Activated B cell treated with CpG ODN at 0.5 μM for 24 hours (primary cell): ENCODE data around the gene KCNA2. TPM values are rescaled to one million over a fixed set of nuclear protein-coding genes. Genes with fewer than 3 reads are reported as not detected.
A peak's percentile ranks its signal among the peaks of the same experiment; 100 is the strongest.

Experiments
- ATAC-seq: fragments of 200-7000 bp; cut with Tn5 transposase; one replicate; pipeline ENCODE4 v1.10.0; 2021; ENCODE audit warnings: low read depth, mild to moderate bottlenecking, moderate library complexity
- CTCF ChIA-PET: fragments of 350-600 bp; sonication (Branson Sonifier 250); formaldehyde crosslinking; loops from one replicate; lab custom pipeline; 2021; ENCODE audit warnings: antibody characterized with exemption; lab: Charles Lee
- POLR2A ChIA-PET: fragments of 350-600 bp; sonication (Branson Sonifier 250); formaldehyde crosslinking; loops from one replicate; lab custom pipeline; 2021; ENCODE audit warnings: antibody characterized with exemption; lab: Charles Lee
- DNase-seq: peaks from one replicate; pipeline ENCODE4 v3.0.0; 2022
- H3K27ac Mint-ChIP-seq: one replicate; pipeline ENCODE4 v1.8.0; 2020; ENCODE audit warnings: mixed read lengths
- H3K27me3 Mint-ChIP-seq: one replicate; pipeline ENCODE4 v1.8.0; 2021; ENCODE audit warnings: mixed read lengths
- H3K36me3 Mint-ChIP-seq: one replicate; pipeline ENCODE4 v1.8.0; 2021; ENCODE audit warnings: low read depth, mixed read lengths
- H3K4me1 Mint-ChIP-seq: one replicate; pipeline ENCODE4 v1.8.0; 2021; ENCODE audit warnings: mixed read lengths
- H3K4me3 Mint-ChIP-seq: one replicate; pipeline ENCODE4 v1.8.0; 2020; ENCODE audit warnings: mild to moderate bottlenecking, mixed read lengths
- H3K9me3 Mint-ChIP-seq: one replicate; pipeline ENCODE4 v1.8.0; 2020; ENCODE audit warnings: mixed read lengths
- CTCF ChIP-seq: fragments of 200-600 bp; IDR thresholded peaks from one replicate; pipeline ENCODE4 v1.8.0; 2022; ENCODE audit warnings: antibody characterized with exemption, mild to moderate bottlenecking
- intact Hi-C: fragments of 100-400 bp; cut with micrococcal nuclease; formaldehyde crosslinking; loops from one replicate; pipeline ENCODE4 v1.15.1; 2024
- total RNA-seq: library from RNA; stranded (reverse); gene quantifications from 2 replicates; pipeline ENCODE4 v1.2.3, GENCODE V29; 2022

Gene KCNA2
- total RNA-seq, 1 donor from 2014 or later, result 0.13 TPM

- Mint-ChIP-seq H3K27ac (no peak overlapping the region), H3K4me1 (peaks cover 8% of the 10 kb centered on the region), H3K27me3 (peaks cover 26% of the 10 kb centered on the region), H3K36me3 (no peaks in the 10 kb centered on the region), H3K9me3 (no peaks in the 10 kb centered on the region), H3K4me3 (no peak overlapping the region)
- no peak for ATAC-seq
- POLR2A ChIA-PET, result interaction anchor here (0.6 kb wide), 1 partner anchor 9 kb away, joined by 3 read pairs; no protein-coding TSS in a partner anchor
- DNase-seq, result no peak
- CTCF ChIA-PET, result interaction anchor here (1.0 kb wide), 1 partner anchor 154 kb away, joined by 3 read pairs; no protein-coding TSS in a partner anchor
- intact Hi-C loops, result no loop called here
- TF ChIP-seq CTCF, result no peak
Measured at GRCh38 chr1:110612060-110612745, 6.0 kb upstream of the KCNA2 start.

- Mint-ChIP-seq H3K9me3 (no peaks in the 10 kb centered on the region), H3K36me3 (no peaks in the 10 kb centered on the region), H3K27me3 (peaks cover 35% of the 10 kb centered on the region), H3K4me1 (peaks cover 16% of the 10 kb centered on the region), H3K27ac (no peak overlapping the region), H3K4me3 (no peak overlapping the region)
- CTCF ChIA-PET, result interaction anchor here (0.9 to 2.5 kb wide), 2 partner anchors 9 to 55 kb away, joined by 3 to 13 read pairs; no protein-coding TSS in a partner anchor
- DNase-seq, result no peak
- POLR2A ChIA-PET, result no interaction called here
- intact Hi-C loops, result no loop called here
- no peak for TF ChIP-seq CTCF
- ATAC-seq, result no peak
Measured at GRCh38 chr1:110610696-110611286, 4.6 kb upstream of the KCNA2 start.

GRCh38 chr1:110610084-110610483, 3.9 kb upstream of the KCNA2 start:
- Mint-ChIP-seq H3K27me3 (peaks cover 40% of the 10 kb centered on the region), H3K36me3 (no peaks in the 10 kb centered on the region), H3K4me1 (peaks cover 16% of the 10 kb centered on the region), H3K9me3 (no peaks in the 10 kb centered on the region), H3K27ac (no peak overlapping the region), H3K4me3 (no peak overlapping the region)
- no peak for ATAC-seq
- intact Hi-C loops, result no loop called here
- TF ChIP-seq CTCF, result no peak
- ChIA-PET CTCF (interaction anchor here (0.9 to 2.5 kb wide), 3 partner anchors 9 to 55 kb away, joined by 3 to 13 read pairs (median 3); no protein-coding TSS in a partner anchor), POLR2A (no interaction called here)
- no peak for DNase-seq

GRCh38 chr1:110608247-110608646, 2.1 kb upstream of the KCNA2 start:
- Mint-ChIP-seq H3K4me3 (peak overlapping the region; percentile 21), H3K27me3 (peaks cover 53% of the 10 kb centered on the region)

More at GRCh38 chr1:110608247-110608646, 2.1 kb upstream of the KCNA2 start:
- no peaks in the 10 kb centered on the region for H3K9me3 Mint-ChIP-seq
- ChIA-PET POLR2A (interaction anchor here (0.8 kb wide), 1 partner anchor 179 kb away, joined by 3 read pairs; no protein-coding TSS in a partner anchor), CTCF (no interaction called here)
- DNase-seq, result no peak
- no peak for TF ChIP-seq CTCF
- H3K27ac Mint-ChIP-seq, result no peak overlapping the region
- intact Hi-C loops, result no loop called here
- ATAC-seq, result no peak
- H3K4me1 Mint-ChIP-seq, result peaks cover 16% of the 10 kb centered on the region
- H3K36me3 Mint-ChIP-seq, result no peaks in the 10 kb centered on the region
